HG02885 (cell line): Measurements from ENCODE around the gene ABHD16A.
A peak's percentile ranks its signal among the peaks of the same experiment; 100 is the strongest.

ENCODE experiments used
- ATAC-seq: cut with Tn5 transposase; IDR thresholded peaks from one replicate; pipeline ENCODE4 v1.9.1; 2021; ENCODE audit warnings: mild to moderate bottlenecking; ENCODE audit not compliant: unreplicated experiment, poor library complexity

The ABHD16A gene

GRCh38 chr6:31651602-31652191 is 51.4 kb downstream of the ABHD16A start:
- peak; percentile 19 for ATAC-seq

- no peak for ATAC-seq
Observed at GRCh38 chr6:31645325-31645724, 57.8 kb downstream of the ABHD16A start.

DNA sequence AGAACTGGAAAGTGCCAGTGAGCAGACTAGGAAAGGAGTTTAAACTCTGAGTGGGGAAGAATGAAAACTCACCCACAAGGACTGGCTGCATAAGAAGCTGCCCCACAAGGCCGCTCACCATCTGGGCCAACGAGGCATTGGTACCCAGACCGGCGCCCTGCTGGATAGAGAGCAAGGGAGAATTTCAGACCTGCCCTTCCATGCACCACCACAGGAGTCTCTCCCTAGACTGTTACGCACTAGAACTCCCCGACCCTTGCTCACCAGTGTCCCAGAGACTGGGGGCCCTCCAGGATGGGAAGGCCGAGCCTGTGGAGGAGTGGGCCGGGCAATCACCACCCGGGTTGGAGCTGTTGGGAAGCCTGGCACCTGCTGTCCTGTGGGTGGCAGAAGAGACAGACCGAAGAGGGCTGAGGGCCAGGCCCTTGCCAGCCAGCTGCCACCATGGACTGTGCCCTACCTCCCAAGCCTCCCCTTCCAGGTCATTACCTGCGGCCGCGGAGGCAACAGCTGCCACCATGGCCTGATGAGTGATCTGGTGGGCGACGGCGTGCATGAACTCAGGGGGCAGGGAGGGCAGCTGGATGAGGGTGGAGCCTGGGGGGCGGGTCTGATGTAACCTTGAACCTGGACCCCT is 59.2 kb downstream of the ABHD16A start:
- ATAC-seq: no peak

- no peak for ATAC-seq
Observed at GRCh38 chr6:31642798-31643570, 60.1 kb downstream of the ABHD16A start.

DNA sequence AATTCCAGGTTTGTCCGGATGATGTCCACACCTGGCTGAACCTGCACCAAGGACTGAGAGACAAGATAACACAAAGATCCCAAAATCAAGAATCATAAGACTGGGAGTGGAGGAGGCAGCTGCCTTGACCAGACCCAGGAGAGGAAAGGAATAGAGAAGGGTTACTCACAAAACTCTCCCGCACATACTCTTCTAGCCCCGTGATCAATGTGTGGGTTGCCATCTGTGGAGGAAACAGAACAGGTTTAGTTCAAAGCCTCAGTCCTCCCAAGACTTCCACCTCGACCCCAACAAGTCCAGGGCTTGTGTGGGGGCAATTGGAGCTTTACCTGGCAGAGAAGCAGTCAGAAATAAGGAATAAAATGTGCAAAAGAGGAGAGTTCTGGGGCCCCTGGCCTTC is 61.8 kb downstream of the ABHD16A start:
- ATAC-seq: no peak

GRCh38 chr6:31640612-31641011 is 62.5 kb downstream of the ABHD16A start:
- no peak for ATAC-seq

DNA sequence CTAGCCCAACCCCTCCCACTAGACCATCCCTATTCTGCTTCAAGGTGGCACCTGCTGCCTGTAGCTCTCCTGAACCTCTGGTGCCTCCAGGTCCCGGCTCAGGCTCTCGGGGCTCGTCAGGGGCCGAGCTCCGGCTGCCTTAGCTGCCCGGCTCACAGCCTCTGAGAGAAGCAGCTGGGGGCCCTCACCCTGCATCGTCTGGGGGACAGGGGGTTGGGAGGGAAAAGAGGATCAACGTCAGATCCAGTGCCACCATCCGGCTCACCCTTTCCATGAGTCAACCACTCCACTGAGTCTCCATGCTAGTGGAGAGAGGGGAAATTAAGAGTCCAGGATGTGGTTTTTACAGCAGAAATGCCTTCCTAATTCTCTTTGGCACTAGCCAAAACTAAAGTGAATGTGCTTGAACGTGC is 63.7 kb downstream of the ABHD16A start:
- ATAC-seq: no peak

DNA sequence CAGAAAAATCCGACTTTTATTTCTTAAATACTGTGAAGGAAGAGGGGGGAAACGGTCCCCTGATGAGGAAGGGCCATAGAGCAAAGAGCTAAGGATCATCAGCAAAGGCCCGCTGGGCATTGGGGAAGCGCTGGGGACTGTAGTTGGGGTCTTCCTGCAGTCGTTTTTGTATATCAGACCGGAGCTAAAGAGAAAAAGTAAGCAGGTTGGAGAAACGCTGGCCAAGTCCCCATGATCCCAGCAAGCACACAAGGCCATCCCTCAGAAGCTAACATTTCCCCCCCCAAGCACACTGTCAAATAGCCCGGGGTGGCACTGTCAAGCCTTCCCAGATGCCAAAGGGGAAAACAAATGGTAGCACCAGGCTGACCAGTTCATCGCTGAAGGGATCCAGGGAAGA is 64.1 kb downstream of the ABHD16A start:
- ATAC-seq: no peak
